ENCODE results near the gene PRKRA. TPM values are rescaled to one million over a fixed set of nuclear protein-coding genes. Genes with fewer than 3 reads are reported as not detected.
"Not testable (repeated sequence)": the region's sequence is repeated elsewhere in the genome, so short reads cannot be mapped to it uniquely, and the experiment has no call there.

Gene PRKRA
- total RNA-seq, 4 donors from 2014 or later, result 53.8 to 71.2 (median 57.3) TPM

GRCh38 chr2:178425255-178425827, 25.6 kb downstream of the PRKRA start:
- 96 to 97% methylated on average over 4 of the region's 4 CpGs for WGBS, 2 donors

GRCh38 chr2:178423746-178424145, 27.2 kb downstream of the PRKRA start:
- DNase-seq (ENCODE audit: low spot score in 2 of 2); H3K4me3 ChIP-seq (ENCODE audit: low read depth, poor library complexity, severe bottlenecking): not testable (repeated sequence)
- WGBS, 2 donors, result 78 to 84% methylated on average over 5 of the region's 5 CpGs
- intact Hi-C loops (cut with DNase I; ENCODE audit: low total_unique reads), result loop anchor here (10.0 kb wide), 1 partner anchor 319 kb away; no protein-coding TSS in a partner anchor

More at GRCh38 chr2:178425255-178425827, 25.6 kb downstream of the PRKRA start:
- no peak overlapping the region for H3K4me3 ChIP-seq (ENCODE audit: low read depth, poor library complexity, severe bottlenecking)
- TF ChIP-seq POLR2A (IDR thresholded peaks at IDR 0.05), result no peak
- no peak for TF ChIP-seq CTCF (IDR thresholded peaks at IDR 0.05)
- no peak for DNase-seq (ENCODE audit: low spot score in 2 of 2)
- intact Hi-C loops (cut with DNase I; ENCODE audit: low total_unique reads), result loop anchor here (10.0 kb wide), 1 partner anchor 321 kb away; no protein-coding TSS in a partner anchor

DNA sequence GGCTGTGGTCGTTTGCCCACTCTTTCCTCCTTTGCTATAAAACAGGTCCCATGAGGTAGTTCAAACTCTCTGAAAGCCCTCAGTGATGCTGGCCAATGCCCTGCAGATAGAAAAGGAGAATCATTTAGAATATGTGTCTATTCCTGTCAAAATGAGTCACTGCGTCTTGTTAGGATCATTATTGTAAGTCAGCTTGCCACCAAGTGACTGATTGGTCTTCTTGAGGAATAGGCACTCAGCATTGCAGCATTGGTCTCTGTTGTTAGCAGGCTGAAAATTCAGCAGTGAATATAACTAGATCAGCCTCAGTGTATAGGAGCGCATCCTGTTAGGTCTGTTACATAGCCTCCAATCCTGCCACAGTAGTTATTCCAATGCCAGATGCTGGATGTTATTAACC, 28.9 kb downstream of the PRKRA start:
- no peak for DNase-seq (ENCODE audit: low spot score in 2 of 2)
- 74 to 75% methylated on average over 3 of the region's 3 CpGs for WGBS, 2 donors
- H3K4me3 ChIP-seq (ENCODE audit: low read depth, poor library complexity, severe bottlenecking), result no peak overlapping the region
- intact Hi-C loops (cut with DNase I; ENCODE audit: low total_unique reads), result loop anchor here (10.0 kb wide), 1 partner anchor 317 kb away; no protein-coding TSS in a partner anchor
- TF ChIP-seq POLR2A (IDR thresholded peaks at IDR 0.05), result no peak
- no peak for TF ChIP-seq CTCF (IDR thresholded peaks at IDR 0.05)

DNA sequence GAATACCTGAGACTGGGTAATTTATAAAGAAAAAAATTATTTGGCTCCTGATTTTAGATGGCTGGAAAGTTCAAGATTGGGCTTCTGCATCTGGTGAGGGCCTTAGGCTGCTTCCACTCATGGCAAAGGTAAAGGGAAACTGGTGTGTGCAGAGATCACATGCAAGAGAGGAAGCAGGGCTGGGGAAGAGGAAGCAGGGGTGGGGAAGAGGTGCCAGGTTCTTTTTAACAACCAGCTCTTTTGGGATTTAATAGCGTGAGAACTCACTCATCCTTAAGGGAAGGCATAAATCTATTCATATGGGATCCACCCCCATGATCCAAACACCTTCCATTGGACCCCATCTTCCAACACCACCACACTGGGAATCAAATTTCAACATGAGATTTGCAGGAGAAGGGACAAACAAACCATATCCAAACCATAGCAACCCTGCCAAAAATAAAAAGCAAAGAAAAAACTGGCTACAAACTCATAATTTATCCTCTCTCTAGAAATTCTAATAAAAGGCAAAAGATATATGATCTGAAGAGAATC, 30.4 kb downstream of the PRKRA start:
- WGBS, 2 donors, result 11 to 52% methylated on average over 1 of the region's 1 CpG
- TF ChIP-seq CTCF (IDR thresholded peaks at IDR 0.05) (no peak), POLR2A (IDR thresholded peaks at IDR 0.05) (no peak)
- intact Hi-C loops (cut with DNase I; ENCODE audit: low total_unique reads), result loop anchor here (10.0 kb wide), 1 partner anchor 316 kb away; no protein-coding TSS in a partner anchor

GRCh38 chr2:178419123-178419522, 31.9 kb downstream of the PRKRA start:
- 39% methylated on average over 1 of the region's 1 CpG for WGBS, 2 donors
- intact Hi-C loops (cut with DNase I; ENCODE audit: low total_unique reads), result no loop called here
- TF ChIP-seq CTCF (IDR thresholded peaks at IDR 0.05), result no peak
- TF ChIP-seq POLR2A (IDR thresholded peaks at IDR 0.05), result no peak
- H3K4me3 ChIP-seq (ENCODE audit: low read depth, poor library complexity, severe bottlenecking), result no peak overlapping the region
- no peak for DNase-seq (ENCODE audit: low spot score in 2 of 2)

More for the DNA sequence above, 30.4 kb downstream of the PRKRA start:
- DNase-seq (ENCODE audit: low spot score in 2 of 2), result no peak
- H3K4me3 ChIP-seq (ENCODE audit: low read depth, poor library complexity, severe bottlenecking), result no peak overlapping the region

DNA sequence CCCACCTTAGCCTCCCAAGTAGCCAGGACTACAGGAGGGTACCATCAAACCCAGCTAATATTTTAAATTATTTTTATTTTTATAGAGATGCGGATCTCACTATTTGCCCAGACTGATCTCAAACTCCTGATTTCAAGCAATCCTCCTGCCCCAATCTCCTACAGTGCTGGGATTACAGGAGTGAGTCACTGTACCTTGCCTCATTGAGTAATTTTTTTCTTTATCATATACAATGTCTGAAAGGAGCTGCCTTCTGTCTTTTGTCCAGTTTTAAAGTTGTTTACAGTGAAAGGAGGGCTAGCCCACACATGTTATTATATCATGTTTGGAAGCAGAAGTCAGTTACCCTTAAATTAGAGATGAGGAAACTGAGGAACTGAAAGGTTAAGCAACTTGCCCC, 32.5 kb downstream of the PRKRA start:
- DNase-seq (ENCODE audit: low spot score in 2 of 2), result no peak
- TF ChIP-seq POLR2A (IDR thresholded peaks at IDR 0.05) (no peak), CTCF (IDR thresholded peaks at IDR 0.05) (no peak)
- 91 to 95% methylated on average over 1 of the region's 1 CpG for WGBS, 2 donors
- H3K4me3 ChIP-seq (ENCODE audit: low read depth, poor library complexity, severe bottlenecking), result no peak overlapping the region
- intact Hi-C loops (cut with DNase I; ENCODE audit: low total_unique reads), result no loop called here

Data from lower leg skin (tissue), 4 donors.